ENCODE results near the gene PGRMC2. TPM values are rescaled to one million over a fixed set of nuclear protein-coding genes. Genes with fewer than 3 reads are reported as not detected.
"Not testable (repeated sequence)": the region's sequence is repeated elsewhere in the genome, so short reads cannot be mapped to it uniquely, and the experiment has no call there.

PGRMC2 gene
- total RNA-seq, 1 experiment from 2014 or later = 29.9 TPM

- H3K4me3 ChIP-seq (ENCODE audit: low read length) = no peak overlapping the region
- H4K20me1 ChIP-seq (ENCODE audit: insufficient read depth, low read depth, low read length) = peaks cover 17% of the 10 kb centered on the region
- no peak overlapping the region for H2AFZ ChIP-seq (ENCODE audit: low read length)
- no peak overlapping the region for H3K9ac ChIP-seq (ENCODE audit: low read length)
- H3K4me1 ChIP-seq (ENCODE audit: low read length) = peaks cover 9% of the 10 kb centered on the region
- H3K79me2 ChIP-seq (ENCODE audit: low read length) = peaks cover 76% of the 10 kb centered on the region
- no peak overlapping the region for H3K27ac ChIP-seq (ENCODE audit: low read length)
- H3K27me3 ChIP-seq (ENCODE audit: low read length) = no peaks in the 10 kb centered on the region
- no peak for DNase-seq
- H3K4me2 ChIP-seq (ENCODE audit: low read depth, low read length, poor library complexity, severe bottlenecking) = no peak overlapping the region
- no peaks in the 10 kb centered on the region for H3K9me3 ChIP-seq (ENCODE audit: low read length)
- H3K9me2 ChIP-seq (replicated peaks; ENCODE audit: insufficient read depth, low read length) = no peaks in the 10 kb centered on the region
- peaks cover 77% of the 10 kb centered on the region for H3K36me3 ChIP-seq (ENCODE audit: insufficient read depth, low read length)
Observed at GRCh38 chr4:128275346-128275745, 12.3 kb downstream of the PGRMC2 start.

- Histone ChIP-seq H3K4me3 (ENCODE audit: low read length) (no peak overlapping the region), H3K79me2 (ENCODE audit: low read length) (peaks cover 38% of the 10 kb centered on the region), H4K20me1 (ENCODE audit: insufficient read depth, low read depth, low read length) (peaks cover 8% of the 10 kb centered on the region; the same call in 1 of the 2 replicates), H2AFZ (ENCODE audit: low read length) (no peak overlapping the region), H3K4me1 (ENCODE audit: low read length) (no peaks in the 10 kb centered on the region), H3K27ac (ENCODE audit: low read length) (no peak overlapping the region), H3K27me3 (ENCODE audit: low read length) (no peaks in the 10 kb centered on the region), H3K9me3 (ENCODE audit: low read length) (no peaks in the 10 kb centered on the region), H3K9me2 (replicated peaks; ENCODE audit: insufficient read depth, low read length) (no peaks in the 10 kb centered on the region), H3K4me2 (ENCODE audit: low read depth, low read length, poor library complexity, severe bottlenecking) (no peak overlapping the region), H3K36me3 (ENCODE audit: insufficient read depth, low read length) (peaks cover 58% of the 10 kb centered on the region), H3K9ac (ENCODE audit: low read length) (no peak overlapping the region)
- DNase-seq = no peak
Observed at GRCh38 chr4:128271551-128271950, 16.1 kb downstream of the PGRMC2 start.

GRCh38 chr4:128268970-128269369, 18.6 kb downstream of the PGRMC2 start:
- Histone ChIP-seq H3K9me2 (replicated peaks; ENCODE audit: insufficient read depth, low read length) (no peaks in the 10 kb centered on the region), H3K9ac (ENCODE audit: low read length) (no peak overlapping the region), H3K27ac (ENCODE audit: low read length) (no peak overlapping the region), H3K4me3 (ENCODE audit: low read length) (no peak overlapping the region), H2AFZ (ENCODE audit: low read length) (no peak overlapping the region), H3K9me3 (ENCODE audit: low read length) (peaks cover 7% of the 10 kb centered on the region; the same call in 1 of the 2 replicates), H4K20me1 (ENCODE audit: insufficient read depth, low read depth, low read length) (peaks cover 8% of the 10 kb centered on the region; the same call in 1 of the 2 replicates), H3K27me3 (ENCODE audit: low read length) (no peaks in the 10 kb centered on the region), H3K79me2 (ENCODE audit: low read length) (peaks cover 13% of the 10 kb centered on the region), H3K36me3 (ENCODE audit: insufficient read depth, low read length) (peaks cover 43% of the 10 kb centered on the region), H3K4me2 (ENCODE audit: low read depth, low read length, poor library complexity, severe bottlenecking) (no peak overlapping the region), H3K4me1 (ENCODE audit: low read length) (no peaks in the 10 kb centered on the region)
- DNase-seq = no peak

- Histone ChIP-seq H3K27me3 (ENCODE audit: low read length) (no peaks in the 10 kb centered on the region), H3K27ac (ENCODE audit: low read length) (no peak overlapping the region), H3K9me3 (ENCODE audit: low read length) (peaks cover 7% of the 10 kb centered on the region; the same call in 1 of the 2 replicates), H3K4me2 (ENCODE audit: low read depth, low read length, poor library complexity, severe bottlenecking) (no peak overlapping the region), H3K4me1 (ENCODE audit: low read length) (no peaks in the 10 kb centered on the region), H3K36me3 (ENCODE audit: insufficient read depth, low read length) (peaks cover 31% of the 10 kb centered on the region), H3K79me2 (ENCODE audit: low read length) (peaks cover under 1% of the 10 kb centered on the region; the same call in 1 of the 2 replicates), H2AFZ (ENCODE audit: low read length) (no peak overlapping the region), H3K9me2 (replicated peaks; ENCODE audit: insufficient read depth, low read length) (no peaks in the 10 kb centered on the region), H4K20me1 (ENCODE audit: insufficient read depth, low read depth, low read length) (peaks cover 2% of the 10 kb centered on the region; the same call in 1 of the 2 replicates), H3K4me3 (ENCODE audit: low read length) (no peak overlapping the region), H3K9ac (ENCODE audit: low read length) (no peak overlapping the region)
- DNase-seq = no peak
Observed at GRCh38 chr4:128267745-128268144, 19.9 kb downstream of the PGRMC2 start.

- H3K4me3 ChIP-seq (ENCODE audit: low read length); H3K4me1 ChIP-seq (ENCODE audit: low read length); H3K79me2 ChIP-seq (ENCODE audit: low read length); H3K27me3 ChIP-seq (ENCODE audit: low read length); H3K9me2 ChIP-seq (replicated peaks; ENCODE audit: insufficient read depth, low read length); H3K27ac ChIP-seq (ENCODE audit: low read length); DNase-seq; H3K9ac ChIP-seq (ENCODE audit: low read length); H3K9me3 ChIP-seq (ENCODE audit: low read length); H4K20me1 ChIP-seq (ENCODE audit: insufficient read depth, low read depth, low read length); H2AFZ ChIP-seq (ENCODE audit: low read length); H3K4me2 ChIP-seq (ENCODE audit: low read depth, low read length, poor library complexity, severe bottlenecking): not testable (repeated sequence)
- H3K36me3 ChIP-seq (ENCODE audit: insufficient read depth, low read length) = peaks cover 25% of the 10 kb centered on the region
Observed at GRCh38 chr4:128267171-128267570, 20.4 kb downstream of the PGRMC2 start.

- H3K9me2 ChIP-seq (replicated peaks; ENCODE audit: insufficient read depth, low read length); H3K4me2 ChIP-seq (ENCODE audit: low read depth, low read length, poor library complexity, severe bottlenecking); H3K9ac ChIP-seq (ENCODE audit: low read length): not testable (repeated sequence)
Observed at GRCh38 chr4:128265550-128265949, 22.1 kb downstream of the PGRMC2 start.

GRCh38 chr4:128259889-128260288, 27.7 kb downstream of the PGRMC2 start:
- not testable (repeated sequence) for H3K36me3 ChIP-seq (ENCODE audit: insufficient read depth, low read length); H3K4me3 ChIP-seq (ENCODE audit: low read length); H2AFZ ChIP-seq (ENCODE audit: low read length); H3K4me1 ChIP-seq (ENCODE audit: low read length); H3K9me2 ChIP-seq (replicated peaks; ENCODE audit: insufficient read depth, low read length); H4K20me1 ChIP-seq (ENCODE audit: insufficient read depth, low read depth, low read length); H3K27me3 ChIP-seq (ENCODE audit: low read length); H3K9me3 ChIP-seq (ENCODE audit: low read length); H3K27ac ChIP-seq (ENCODE audit: low read length); DNase-seq; H3K9ac ChIP-seq (ENCODE audit: low read length); H3K79me2 ChIP-seq (ENCODE audit: low read length); H3K4me2 ChIP-seq (ENCODE audit: low read depth, low read length, poor library complexity, severe bottlenecking)

More at GRCh38 chr4:128265550-128265949, 22.1 kb downstream of the PGRMC2 start:
- H3K27me3 ChIP-seq (ENCODE audit: low read length); H3K4me1 ChIP-seq (ENCODE audit: low read length); H4K20me1 ChIP-seq (ENCODE audit: insufficient read depth, low read depth, low read length); H3K9me3 ChIP-seq (ENCODE audit: low read length); DNase-seq; H3K36me3 ChIP-seq (ENCODE audit: insufficient read depth, low read length); H3K79me2 ChIP-seq (ENCODE audit: low read length); H3K27ac ChIP-seq (ENCODE audit: low read length); H3K4me3 ChIP-seq (ENCODE audit: low read length); H2AFZ ChIP-seq (ENCODE audit: low read length): not testable (repeated sequence)

GRCh38 chr4:128258166-128258565, 29.4 kb downstream of the PGRMC2 start:
- H3K9ac ChIP-seq (ENCODE audit: low read length); H3K4me1 ChIP-seq (ENCODE audit: low read length); H3K27me3 ChIP-seq (ENCODE audit: low read length); H4K20me1 ChIP-seq (ENCODE audit: insufficient read depth, low read depth, low read length); H3K9me2 ChIP-seq (replicated peaks; ENCODE audit: insufficient read depth, low read length); H3K4me2 ChIP-seq (ENCODE audit: low read depth, low read length, poor library complexity, severe bottlenecking); H3K27ac ChIP-seq (ENCODE audit: low read length); H3K36me3 ChIP-seq (ENCODE audit: insufficient read depth, low read length); H2AFZ ChIP-seq (ENCODE audit: low read length); H3K4me3 ChIP-seq (ENCODE audit: low read length); H3K9me3 ChIP-seq (ENCODE audit: low read length); H3K79me2 ChIP-seq (ENCODE audit: low read length); DNase-seq: not testable (repeated sequence)

GRCh38 chr4:128256539-128256938, 31.1 kb downstream of the PGRMC2 start:
- Histone ChIP-seq H4K20me1 (ENCODE audit: insufficient read depth, low read depth, low read length) (no peaks in the 10 kb centered on the region), H3K4me1 (ENCODE audit: low read length) (peaks cover 8% of the 10 kb centered on the region), H3K4me3 (ENCODE audit: low read length) (no peak overlapping the region), H3K79me2 (ENCODE audit: low read length) (no peaks in the 10 kb centered on the region), H3K9me2 (replicated peaks; ENCODE audit: insufficient read depth, low read length) (no peaks in the 10 kb centered on the region), H3K4me2 (ENCODE audit: low read depth, low read length, poor library complexity, severe bottlenecking) (no peak overlapping the region), H3K9me3 (ENCODE audit: low read length) (no peaks in the 10 kb centered on the region), H3K27me3 (ENCODE audit: low read length) (0 out of 2 replicates have a peak, but pooled peaks cover 3% of the 10 kb centered on the region), H3K27ac (ENCODE audit: low read length) (no peak overlapping the region), H3K36me3 (ENCODE audit: insufficient read depth, low read length) (no peaks in the 10 kb centered on the region), H2AFZ (ENCODE audit: low read length) (0 out of 2 replicates have a peak overlapping the region, but pooled peaks have one; percentile 8), H3K9ac (ENCODE audit: low read length) (no peak overlapping the region)
- DNase-seq = no peak

Data from Karpas-422 (cell line).